BJ (cell line): ENCODE data around the gene STK32B. TPM values are rescaled to one million over a fixed set of nuclear protein-coding genes. Genes with fewer than 3 reads are reported as not detected.

Source experiments
- CTCF ChIA-PET: fragments of 350-600 bp; formaldehyde crosslinking; extraction: SDS; loops from one replicate; lab custom pipeline; 2021; ENCODE audit warnings: antibody characterized with exemption, inconsistent platforms; lab: Yijun Ruan, JAX
- POLR2A ChIA-PET: fragments of 300-600 bp; sonication (Branson Sonifier 250); formaldehyde crosslinking; extraction: SDS; loops from one replicate; lab custom pipeline; 2021; ENCODE audit warnings: antibody characterized with exemption; lab: Charles Lee
- DNase-seq: peaks from one replicate; pipeline ENCODE4 v3.0.0-alpha.2; 2011; ENCODE audit warnings: low read depth
- H3K27me3 ChIP-seq: 2 replicates; pipeline ENCODE4 v1.6.0; 2011; ENCODE audit warnings: low read length; ENCODE audit not compliant: control insufficient read depth, insufficient read depth
- H3K36me3 ChIP-seq: 2 replicates; pipeline ENCODE4 v1.5.1; 2011; ENCODE audit warnings: low read length; ENCODE audit not compliant: control insufficient read depth, insufficient read depth
- H3K4me3 ChIP-seq: 2 replicates; pipeline ENCODE4 v1.5.1; 2011; ENCODE audit warnings: low read depth, mild to moderate bottlenecking, control low read depth, low read length
- CTCF ChIP-seq: IDR thresholded peaks from 2 replicates; pipeline ENCODE4 v1.5.1; 2011; ENCODE audit warnings: low read depth, mild to moderate bottlenecking, control low read depth, inconsistent platforms, low read length, moderate library complexity; ENCODE audit not compliant: insufficient read depth
- polyA plus RNA-seq: library from polyadenylated mRNA; depleted of rRNA; stranded (reverse); fragments of >200 nt; gene quantifications from 2 replicates; pipeline ENCODE4 v1.2.3, GENCODE V29; 2011

The STK32B gene
- polyA plus RNA-seq, 1 experiment: 11.2 TPM

- Histone ChIP-seq H3K27me3 (no peaks in the 10 kb centered on the region), H3K4me3 (no peak overlapping the region), H3K36me3 (no peaks in the 10 kb centered on the region)
- ChIA-PET CTCF (no interaction called here), POLR2A (no interaction called here)
- no peak for TF ChIP-seq CTCF
- DNase-seq: no peak
Measured at GRCh38 chr4:5125321-5125720, 74.0 kb downstream of the STK32B start.

- TF ChIP-seq CTCF: no peak
- ChIA-PET POLR2A (no interaction called here), CTCF (interaction anchor here (0.9 to 1.6 kb wide), 2 partner anchors 11 to 72 kb away, joined by 3 read pairs; no protein-coding TSS in a partner anchor)
- no peak overlapping the region for H3K4me3 ChIP-seq
- no peak for DNase-seq
- no peaks in the 10 kb centered on the region for H3K27me3 ChIP-seq
- no peaks in the 10 kb centered on the region for H3K36me3 ChIP-seq
Measured at GRCh38 chr4:5126231-5126630, 75.0 kb downstream of the STK32B start.

GRCh38 chr4:5126857-5127256, 75.6 kb downstream of the STK32B start:
- ChIA-PET POLR2A (no interaction called here), CTCF (interaction anchor here (0.9 to 1.6 kb wide), 3 partner anchors 12 to 73 kb away, joined by 3 read pairs; no protein-coding TSS in a partner anchor)
- H3K4me3 ChIP-seq: no peak overlapping the region
- no peaks in the 10 kb centered on the region for H3K27me3 ChIP-seq
- no peaks in the 10 kb centered on the region for H3K36me3 ChIP-seq
- TF ChIP-seq CTCF: no peak
- no peak for DNase-seq

- Histone ChIP-seq H3K36me3 (no peaks in the 10 kb centered on the region), H3K4me3 (no peak overlapping the region), H3K27me3 (no peaks in the 10 kb centered on the region)
- no peak for DNase-seq
- no peak for TF ChIP-seq CTCF
- POLR2A ChIA-PET: no interaction called here
- CTCF ChIA-PET: interaction anchor here (1.6 kb wide), 1 partner anchor 21 kb away, joined by 3 read pairs; no protein-coding TSS in a partner anchor
Measured at GRCh38 chr4:5127556-5127955, 76.3 kb downstream of the STK32B start.

- TF ChIP-seq CTCF: no peak
- Histone ChIP-seq H3K4me3 (no peak overlapping the region), H3K27me3 (no peaks in the 10 kb centered on the region), H3K36me3 (no peaks in the 10 kb centered on the region)
- ChIA-PET POLR2A (no interaction called here), CTCF (no interaction called here)
- DNase-seq: no peak
Measured at GRCh38 chr4:5128569-5128968, 77.3 kb downstream of the STK32B start.
